Neutrophil (primary cell): ENCODE measurements around the gene GRIK4.

Source experiments
- H3K27ac ChIP-seq: fragments of 200-600 bp; sonication (generic); 2 replicates; pipeline ENCODE4 v1.5.1; 2016; ENCODE audit warnings: mild to moderate bottlenecking, moderate library complexity
- H3K27me3 ChIP-seq: fragments of 200-600 bp; sonication (generic); 2 replicates; pipeline ENCODE4 v1.6.0; 2016; ENCODE audit warnings: mild to moderate bottlenecking
- H3K36me3 ChIP-seq: fragments of 200-600 bp; sonication (generic); 2 replicates; pipeline ENCODE4 v1.5.1; 2017
- H3K4me1 ChIP-seq, 2 experiments: fragments of 200-600 bp in 1 of 2; sonication (generic) in 1 of 2; 1 replicate in 1 of 2; 2 replicates in 1 of 2; pipeline versions ENCODE4 v1.5.1 to v1.6.1; 2013 to 2016; ENCODE audit warnings: low read depth in 1 of 2, low read length in 1 of 2, mild to moderate bottlenecking in 1 of 2, moderate library complexity in 1 of 2; ENCODE audit not compliant: control insufficient read depth in 1 of 2, insufficient read depth in 1 of 2
- H3K4me3 ChIP-seq, 2 experiments: fragments of 200-600 bp in 1 of 2; sonication (generic) in 1 of 2; 1 replicate in 1 of 2; 2 replicates in 1 of 2; pipeline ENCODE4 v1.5.1; 2013 to 2016; ENCODE audit warnings: low read depth in 1 of 2, low read length in 1 of 2, mild to moderate bottlenecking in 1 of 2, moderate library complexity in 1 of 2
- H3K9me3 ChIP-seq: fragments of 200-600 bp; sonication (generic); 2 replicates; pipeline ENCODE4 v1.5.1; 2016
- TF ChIP-seq, protein P1 (sequence below): fragments of 200-600 bp; sonication (generic); IDR thresholded peaks from 2 replicates; pipeline ENCODE4 v1.5.1; 2016; ENCODE audit warnings: antibody characterized with exemption

GRIK4 gene

DNA sequence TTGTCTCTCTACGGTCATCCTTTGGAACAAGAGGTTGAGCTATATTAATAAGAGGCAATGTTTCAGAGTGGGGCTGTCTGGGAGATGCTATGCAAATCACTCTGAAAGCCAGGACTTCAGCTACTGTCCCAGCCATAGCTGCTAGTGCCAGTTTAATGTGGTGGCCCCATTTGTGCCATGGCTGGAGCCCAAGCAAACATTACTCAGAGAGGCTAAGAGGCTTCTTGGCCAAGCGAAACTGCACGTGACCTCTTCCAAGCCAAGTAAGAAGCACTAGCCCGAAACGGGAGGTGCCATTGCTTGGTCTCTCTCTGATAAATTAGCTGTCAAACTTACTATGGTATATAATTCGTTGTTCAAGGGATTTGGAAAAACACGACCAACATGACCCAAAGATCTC is 462.0 kb downstream of the GRIK4 start:
- H3K27ac ChIP-seq: no peak overlapping the region
- H3K4me1 ChIP-seq: no peaks in the 10 kb centered on the region
- H3K4me3 ChIP-seq: no peak overlapping the region

GRCh38 chr11:120974466-120974865 is 462.9 kb downstream of the GRIK4 start:
- Histone ChIP-seq H3K36me3 (no peaks in the 10 kb centered on the region), H3K9me3 (no peaks in the 10 kb centered on the region), H3K27me3 (peaks cover 65% of the 10 kb centered on the region), H3K27ac (no peak overlapping the region), H3K4me3 (no peak overlapping the region), H3K4me1 (no peaks in the 10 kb centered on the region)
- TF ChIP-seq, protein P1, sequence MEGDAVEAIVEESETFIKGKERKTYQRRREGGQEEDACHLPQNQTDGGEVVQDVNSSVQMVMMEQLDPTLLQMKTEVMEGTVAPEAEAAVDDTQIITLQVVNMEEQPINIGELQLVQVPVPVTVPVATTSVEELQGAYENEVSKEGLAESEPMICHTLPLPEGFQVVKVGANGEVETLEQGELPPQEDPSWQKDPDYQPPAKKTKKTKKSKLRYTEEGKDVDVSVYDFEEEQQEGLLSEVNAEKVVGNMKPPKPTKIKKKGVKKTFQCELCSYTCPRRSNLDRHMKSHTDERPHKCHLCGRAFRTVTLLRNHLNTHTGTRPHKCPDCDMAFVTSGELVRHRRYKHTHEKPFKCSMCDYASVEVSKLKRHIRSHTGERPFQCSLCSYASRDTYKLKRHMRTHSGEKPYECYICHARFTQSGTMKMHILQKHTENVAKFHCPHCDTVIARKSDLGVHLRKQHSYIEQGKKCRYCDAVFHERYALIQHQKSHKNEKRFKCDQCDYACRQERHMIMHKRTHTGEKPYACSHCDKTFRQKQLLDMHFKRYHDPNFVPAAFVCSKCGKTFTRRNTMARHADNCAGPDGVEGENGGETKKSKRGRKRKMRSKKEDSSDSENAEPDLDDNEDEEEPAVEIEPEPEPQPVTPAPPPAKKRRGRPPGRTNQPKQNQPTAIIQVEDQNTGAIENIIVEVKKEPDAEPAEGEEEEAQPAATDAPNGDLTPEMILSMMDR: no peak

More for the DNA sequence above, 462.0 kb downstream of the GRIK4 start:
- TF ChIP-seq, protein P1: no peak
- H3K27me3 ChIP-seq: peaks cover 57% of the 10 kb centered on the region
- no peaks in the 10 kb centered on the region for H3K36me3 ChIP-seq
- no peaks in the 10 kb centered on the region for H3K9me3 ChIP-seq

- TF ChIP-seq, protein P1: no peak
- Histone ChIP-seq H3K9me3 (no peaks in the 10 kb centered on the region), H3K4me1 (no peaks in the 10 kb centered on the region), H3K4me3 (no peak overlapping the region), H3K36me3 (no peaks in the 10 kb centered on the region), H3K27me3 (peaks cover 70% of the 10 kb centered on the region), H3K27ac (no peak overlapping the region)
Observed at GRCh38 chr11:120974965-120975364, 463.4 kb downstream of the GRIK4 start.

GRCh38 chr11:120977266-120978137 is 466.0 kb downstream of the GRIK4 start:
- TF ChIP-seq, protein P1: no peak
- H3K27me3 ChIP-seq: peaks cover 81% of the 10 kb centered on the region
- H3K36me3 ChIP-seq: no peaks in the 10 kb centered on the region
- H3K9me3 ChIP-seq: no peaks in the 10 kb centered on the region
- no peaks in the 10 kb centered on the region for H3K4me1 ChIP-seq
- no peak overlapping the region for H3K4me3 ChIP-seq
- no peak overlapping the region for H3K27ac ChIP-seq

DNA sequence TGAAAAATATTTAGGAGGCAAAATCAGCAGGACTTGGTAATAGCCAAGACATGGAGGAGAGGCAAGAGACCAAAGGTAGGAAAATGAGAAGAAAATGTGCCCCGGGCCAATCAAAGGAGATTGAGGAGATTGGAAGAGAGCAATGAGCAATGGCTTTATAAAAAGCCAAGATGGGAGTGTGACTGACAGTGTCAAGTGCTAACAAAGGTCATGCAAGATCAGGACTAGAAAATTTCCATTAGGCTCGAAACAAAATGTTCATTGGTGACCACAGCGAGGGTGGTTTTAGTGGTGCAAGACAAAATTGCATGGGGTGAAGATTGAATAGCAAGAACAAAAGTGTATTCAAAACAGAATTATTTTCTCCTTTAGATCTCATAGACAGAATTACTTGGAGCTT is 467.2 kb downstream of the GRIK4 start:
- H3K36me3 ChIP-seq: no peaks in the 10 kb centered on the region
- H3K27me3 ChIP-seq: peaks cover 91% of the 10 kb centered on the region
- H3K9me3 ChIP-seq: no peaks in the 10 kb centered on the region
- no peaks in the 10 kb centered on the region for H3K4me1 ChIP-seq
- H3K4me3 ChIP-seq: no peak overlapping the region
- TF ChIP-seq, protein P1: no peak
- no peak overlapping the region for H3K27ac ChIP-seq
